Right lung (tissue), 5 donors: ENCODE results near the gene ARMC9. TPM values are rescaled to one million over a fixed set of nuclear protein-coding genes. Genes with fewer than 3 reads are reported as not detected.
"Not testable (repeated sequence)": the region's sequence is repeated elsewhere in the genome, so short reads cannot be mapped to it uniquely, and the experiment has no call there.

Experiments
- DNase-seq, 2 donors: peaks; one replicate each; pipeline ENCODE4 v3.0.0-alpha.2; 2013
- polyA plus RNA-seq, 5 donors: library from polyadenylated mRNA; unstranded; fragments of 120-200 nt; gene quantifications; one replicate each; pipeline versions ENCODE4 v1.2.1 to v1.2.3, GENCODE V29; 2013; ENCODE audit warnings: inconsistent platforms in 1 of 5, low replicate concordance in 1 of 5; ENCODE audit not compliant: insufficient read length in 5 of 5, insufficient read depth in 1 of 5

ARMC9 gene
- polyA plus RNA-seq, 5 donors = 11.3 to 14.8 (median 12.9) TPM

DNA sequence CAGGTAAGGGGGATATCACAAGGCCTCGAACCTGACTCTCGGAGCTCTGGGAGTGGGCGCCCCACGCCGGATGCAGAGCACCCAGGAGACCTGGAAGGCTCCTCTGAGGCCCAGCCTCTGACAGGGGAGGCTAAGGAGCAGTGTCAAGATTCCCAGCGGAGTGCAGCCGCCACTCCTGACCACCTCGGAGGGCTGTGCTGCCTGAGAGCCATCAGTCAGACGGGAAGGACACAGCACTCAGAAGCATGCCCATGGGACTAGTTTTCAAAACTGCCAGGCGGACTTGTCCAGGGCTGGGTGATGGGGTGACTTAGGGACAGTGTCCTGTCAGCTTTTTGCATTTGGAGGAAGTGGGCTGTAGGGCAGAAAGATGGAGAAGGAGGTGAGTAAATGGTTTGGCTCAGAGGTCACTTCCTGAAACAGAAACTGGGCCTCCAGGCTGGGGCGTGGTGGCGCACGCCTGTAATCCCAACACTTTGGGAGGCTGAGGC lies 162.5 kb downstream of the ARMC9 start:
- no peak for DNase-seq

- DNase-seq = no peak
Measured at GRCh38 chr2:231361701-231362554, 163.5 kb downstream of the ARMC9 start.

DNA sequence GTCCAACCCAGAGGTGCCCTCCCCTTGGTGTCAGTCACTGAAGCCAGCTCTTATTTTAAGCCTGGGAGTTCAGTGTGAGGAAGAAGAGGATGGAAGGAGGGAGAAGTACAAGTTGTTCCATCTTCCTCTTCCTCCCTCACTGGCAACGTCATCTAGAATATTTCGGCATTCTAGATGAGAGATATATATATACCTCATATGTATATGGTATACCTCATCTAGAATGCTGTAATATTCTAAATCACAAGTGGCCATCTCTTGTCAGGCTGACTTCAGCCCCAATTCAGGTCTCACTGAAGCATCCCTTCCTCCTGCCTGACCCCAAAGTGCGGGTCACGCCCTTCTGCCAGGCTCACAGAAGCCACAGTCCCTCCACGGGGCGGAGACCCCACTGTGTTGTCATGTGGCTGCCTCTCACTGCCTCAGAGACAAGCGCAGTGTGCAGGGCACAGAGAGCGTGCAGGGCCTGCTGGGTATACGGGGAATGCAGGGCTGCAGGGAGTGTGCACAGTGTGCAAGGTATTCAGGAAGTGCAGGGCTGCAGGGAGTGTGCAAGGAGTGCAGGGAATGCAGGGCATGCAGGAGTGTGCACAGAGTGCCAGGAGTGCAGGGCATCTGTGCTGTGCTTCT lies 164.2 kb downstream of the ARMC9 start:
- DNase-seq = no peak

DNA sequence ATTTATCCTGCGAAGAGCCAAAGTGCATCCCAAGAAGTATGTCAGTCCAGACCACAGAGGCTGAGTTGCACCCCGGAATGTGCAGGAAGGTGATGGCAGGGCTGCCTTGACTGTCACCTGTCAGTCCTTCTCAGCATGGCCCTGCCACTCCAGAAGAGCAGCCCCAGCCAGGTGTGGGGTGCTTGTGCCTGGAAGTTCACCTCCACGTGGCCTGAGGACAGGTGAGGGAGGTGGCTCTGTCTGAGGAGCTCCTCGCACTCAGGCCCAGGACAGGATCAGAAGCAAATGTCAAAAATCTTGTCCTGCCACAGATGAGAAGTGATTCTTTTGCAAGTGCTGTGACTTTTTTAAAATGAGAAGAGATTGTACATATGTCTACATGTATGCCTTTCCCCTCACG lies 165.6 kb downstream of the ARMC9 start:
- DNase-seq = no peak

DNA sequence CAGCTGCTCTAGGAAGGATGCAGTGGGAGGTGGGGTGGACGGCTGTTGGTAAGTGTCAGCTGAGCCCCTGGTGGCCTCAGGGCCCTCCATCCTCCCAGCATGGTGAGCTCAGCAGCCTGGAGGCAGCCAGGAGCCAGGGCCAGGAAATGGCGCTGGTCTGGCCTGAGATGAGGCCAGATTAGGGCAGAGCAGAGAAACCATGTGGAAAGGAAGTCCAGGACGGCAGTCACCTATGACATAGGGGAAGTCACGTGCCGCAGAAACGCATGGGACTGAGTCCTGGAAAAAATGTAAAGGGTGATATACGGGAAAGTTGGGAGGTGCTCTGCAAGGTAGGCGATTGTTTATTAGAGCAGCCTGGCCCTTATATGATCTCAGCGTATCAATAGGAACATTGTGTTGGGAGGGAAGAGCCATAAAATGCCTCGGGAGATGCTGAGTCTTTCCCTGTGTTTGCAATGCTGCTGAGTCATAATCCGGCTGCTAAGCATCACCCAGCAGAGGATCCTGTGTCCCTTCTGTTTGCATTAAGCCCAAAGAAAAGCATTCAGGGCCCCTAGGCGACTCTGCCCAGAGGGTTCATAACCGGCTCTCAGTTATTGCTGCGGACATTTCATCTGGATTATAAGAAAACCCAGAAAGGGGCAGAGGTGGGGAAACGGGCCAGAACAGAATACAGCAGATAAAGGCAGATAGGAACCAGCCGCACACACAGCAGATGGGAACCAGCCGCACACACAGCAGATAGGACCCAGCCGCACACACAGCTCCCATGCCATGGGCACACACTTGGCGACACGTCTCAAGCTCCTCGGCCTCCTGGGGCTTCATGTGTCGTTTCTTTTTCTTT lies 166.8 kb downstream of the ARMC9 start:
- no peak for DNase-seq

DNA sequence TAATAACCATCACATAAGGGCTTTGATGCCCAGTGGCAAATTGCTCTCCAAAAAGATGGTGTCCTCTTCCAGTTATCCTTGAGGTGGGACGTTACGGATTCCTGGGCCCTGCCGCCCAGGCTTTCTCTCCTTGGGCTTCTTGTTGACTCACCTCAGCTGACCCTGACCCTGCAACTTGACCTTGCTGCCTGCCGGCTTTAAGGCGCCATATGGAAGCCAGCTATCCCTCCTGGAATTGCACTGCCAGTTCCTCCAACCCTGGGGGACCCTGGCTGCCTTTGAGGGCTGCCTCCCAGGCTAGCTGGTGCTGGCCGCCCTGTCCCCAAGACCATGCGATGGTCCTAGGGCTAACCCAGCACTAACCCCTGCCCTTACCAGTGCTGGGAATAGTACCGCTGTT lies 168.7 kb downstream of the ARMC9 start:
- no peak for DNase-seq

- no peak for DNase-seq
Measured at GRCh38 chr2:231369580-231370428, 171.4 kb downstream of the ARMC9 start.

GRCh38 chr2:231370429-231370748 lies 172.0 kb downstream of the ARMC9 start:
- DNase-seq = no peak

DNA sequence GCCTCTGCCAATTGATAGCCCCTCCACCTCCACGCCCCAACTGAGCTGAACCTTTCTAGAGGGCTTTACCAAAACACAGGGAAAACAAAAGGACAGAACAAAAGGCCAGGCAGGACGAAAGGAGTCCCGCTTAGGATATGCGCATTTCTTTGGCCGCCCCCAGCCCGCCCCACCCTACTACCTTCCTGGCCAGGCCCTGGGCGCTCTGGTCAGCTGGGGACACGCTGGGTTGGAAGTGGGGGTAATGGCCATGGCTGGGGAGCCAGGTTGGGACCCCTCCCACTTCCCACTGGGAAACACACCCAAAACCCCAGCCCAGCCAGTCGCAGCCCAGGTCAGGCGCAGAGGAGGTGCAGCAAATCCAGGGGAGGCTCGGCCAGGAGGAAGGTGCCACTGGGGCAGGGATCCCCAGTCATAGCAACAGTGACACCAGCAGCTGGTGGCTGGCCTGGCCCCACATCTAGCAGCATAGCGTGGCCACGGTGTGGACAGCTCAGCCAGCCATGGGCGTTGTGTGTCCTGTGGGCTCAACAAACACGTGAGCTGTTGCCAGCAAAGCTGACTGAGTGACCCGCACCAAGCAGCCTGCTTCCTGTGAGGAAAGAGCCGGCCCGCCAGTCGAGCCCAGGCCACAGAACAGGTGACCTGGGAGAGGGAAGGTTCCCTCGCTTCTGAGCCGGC lies 172.5 kb downstream of the ARMC9 start:
- DNase-seq = no peak

DNA sequence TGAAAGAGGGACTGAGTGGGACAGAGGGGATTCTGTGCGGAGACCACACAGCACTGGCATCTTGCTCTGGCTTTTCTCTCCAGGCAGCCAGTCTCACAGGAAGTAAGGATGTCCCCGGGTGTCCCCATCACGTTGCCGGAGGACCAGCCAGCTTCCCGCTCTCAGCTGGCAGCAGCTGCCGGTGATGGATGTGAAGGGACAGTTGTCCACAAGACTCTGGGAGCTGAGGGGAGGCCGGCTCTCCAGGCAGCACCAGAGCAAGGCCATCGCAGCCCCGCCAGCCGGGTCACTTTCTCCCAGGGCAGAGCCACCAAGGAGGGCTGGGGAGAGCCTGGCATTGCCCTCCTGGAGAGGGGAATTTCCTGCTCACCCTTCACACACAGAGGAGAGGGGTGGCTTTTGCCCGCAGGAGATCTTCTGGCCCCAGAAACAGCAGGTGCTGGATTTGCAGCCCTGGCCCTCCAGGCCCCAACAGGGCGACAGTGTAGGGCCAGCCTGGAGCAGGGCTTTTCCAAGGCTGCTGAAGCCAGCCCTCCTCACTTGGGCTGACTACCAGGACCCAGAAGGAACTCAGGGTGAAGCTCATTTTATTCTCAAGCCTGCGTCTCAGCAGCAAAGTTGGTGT lies 173.1 kb downstream of the ARMC9 start:
- no peak for DNase-seq

DNA sequence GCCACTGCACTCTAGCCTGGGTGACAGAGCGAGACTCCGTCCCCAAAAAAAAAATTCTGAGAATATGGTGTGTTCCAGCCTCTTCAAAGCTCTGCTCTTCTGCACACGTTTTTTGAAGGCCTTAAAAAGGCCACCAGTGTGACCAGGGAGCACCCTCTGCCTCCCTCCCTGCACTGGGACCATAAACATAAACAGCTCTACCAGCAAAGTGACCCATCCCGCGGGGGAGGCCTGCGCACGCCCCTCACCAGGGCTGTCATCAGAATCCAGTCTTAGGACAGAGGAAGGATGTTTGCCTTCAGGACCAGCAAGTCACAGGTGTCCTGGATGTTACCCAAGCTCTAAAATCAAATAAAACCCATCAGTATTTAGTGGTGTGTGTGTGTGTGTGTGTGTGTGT lies 173.9 kb downstream of the ARMC9 start:
- no peak for DNase-seq

DNA sequence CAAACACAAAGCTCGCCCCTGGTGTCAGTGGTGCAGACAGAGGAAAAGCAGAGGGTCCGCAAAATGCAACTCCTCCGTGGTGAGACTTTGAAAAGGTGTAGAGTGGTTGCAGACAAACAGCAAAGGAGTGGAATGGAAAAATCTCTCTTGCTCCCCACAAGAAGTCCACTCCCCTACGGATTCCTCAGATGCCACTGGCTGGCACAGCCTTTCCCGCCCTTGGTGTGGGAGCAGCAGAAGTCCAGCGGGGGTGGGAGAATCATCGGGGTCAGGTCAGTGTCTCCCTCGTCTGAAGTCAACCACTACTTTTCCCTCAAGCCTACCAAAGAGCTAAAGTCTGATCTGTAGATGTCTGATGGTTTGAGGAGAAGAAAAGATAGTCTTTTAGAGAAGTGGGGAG lies 174.8 kb downstream of the ARMC9 start:
- no peak for DNase-seq

- no peak for DNase-seq
Measured at GRCh38 chr2:231373786-231374349, 175.4 kb downstream of the ARMC9 start.

DNA sequence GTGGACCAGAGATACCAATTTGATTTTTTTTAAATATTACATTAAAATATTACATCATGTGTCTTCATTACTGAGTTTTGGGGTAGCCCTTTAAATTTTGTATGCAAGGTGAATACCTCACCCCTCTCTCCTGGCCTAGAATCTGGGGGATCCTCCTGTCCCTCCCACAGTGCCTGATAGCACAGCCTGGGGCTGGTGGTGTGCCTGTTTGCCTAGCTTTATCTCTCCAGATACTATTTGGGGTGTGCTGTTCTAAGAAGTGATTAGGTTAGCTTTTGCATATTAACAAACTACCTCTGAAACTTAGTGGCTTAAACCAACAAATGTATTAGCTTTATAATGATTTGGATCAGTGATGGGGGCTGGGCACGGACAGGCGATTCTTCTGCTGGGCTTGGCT lies 176.3 kb downstream of the ARMC9 start:
- no peak for DNase-seq

DNA sequence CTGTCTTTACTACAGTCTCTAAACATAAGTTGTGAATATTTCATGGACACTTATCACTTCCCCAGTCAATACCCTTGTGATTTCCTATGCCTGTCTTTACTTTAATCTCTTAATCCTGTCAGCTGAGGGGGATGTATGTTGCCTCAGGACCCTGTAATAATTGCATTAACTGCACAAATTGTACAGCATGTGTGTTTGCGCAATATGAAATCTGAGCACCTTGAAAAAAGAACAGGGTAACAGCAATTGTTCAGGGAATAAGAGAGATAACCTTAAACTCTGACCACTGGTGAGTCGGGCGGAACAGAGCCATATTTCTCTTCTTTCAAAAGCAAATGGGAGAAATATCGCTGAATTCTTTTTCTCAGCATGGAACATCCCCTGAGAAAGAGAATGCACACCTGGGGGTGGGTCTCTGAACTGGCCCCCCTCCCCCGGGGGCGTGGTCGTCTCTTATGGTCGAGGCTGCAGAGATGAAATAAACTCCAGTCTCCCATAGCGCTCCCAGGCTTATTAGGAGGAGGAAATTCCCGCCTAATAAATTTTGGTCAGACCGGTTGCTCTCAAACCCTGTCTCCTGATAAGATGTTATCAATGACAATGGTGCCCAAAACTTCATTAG lies 177.7 kb downstream of the ARMC9 start:
- not testable (repeated sequence) for DNase-seq

- no peak for DNase-seq
Measured at GRCh38 chr2:231376857-231377256, 178.4 kb downstream of the ARMC9 start.

DNA sequence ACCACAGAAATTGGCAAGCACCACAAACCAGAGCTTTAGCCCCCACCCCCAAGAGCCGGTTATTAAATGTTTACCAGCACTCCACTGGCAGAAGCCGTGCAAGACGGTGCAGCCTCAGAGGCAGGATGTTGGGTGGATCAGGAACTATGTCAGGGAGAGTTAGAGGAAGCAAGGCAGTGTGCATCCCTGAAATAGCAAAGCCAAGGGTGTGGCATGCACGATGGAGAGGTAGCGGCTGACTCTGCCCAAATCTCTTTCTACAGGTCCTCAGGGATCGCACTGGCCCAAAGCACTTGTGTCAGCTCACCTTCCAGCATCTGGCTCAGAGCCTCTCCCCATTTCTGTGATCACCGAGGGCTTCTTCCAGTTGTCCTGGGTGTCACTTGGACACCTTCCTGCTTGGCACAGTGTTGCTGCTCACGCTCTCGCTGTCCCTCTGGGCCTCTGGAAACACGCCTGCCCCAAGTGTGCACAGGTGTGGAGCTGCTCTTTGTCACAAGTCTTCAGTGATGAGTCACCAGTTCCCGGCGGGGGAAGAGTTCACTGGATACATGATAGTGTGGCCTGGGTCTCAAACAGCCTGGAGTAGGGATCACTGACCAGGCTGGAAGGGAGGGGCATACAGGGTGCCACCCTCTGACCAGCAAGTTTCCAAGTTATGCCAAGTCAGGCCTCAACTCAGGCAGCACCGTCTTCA lies 179.7 kb downstream of the ARMC9 start:
- DNase-seq = no peak

GRCh38 chr2:231379266-231380215 lies 181.1 kb downstream of the ARMC9 start:
- DNase-seq = no peak
